A673 (cell line): Measurements from ENCODE around the gene GBP5.

Experiments
- EZH2 ChIP-seq: fragments of 200-600 bp; sonication (generic); IDR thresholded peaks from 2 replicates; pipeline ENCODE4 v1.6.1; 2017; ENCODE audit warnings: borderline replicate concordance, low read depth, mild to moderate bottlenecking, mixed read lengths, antibody characterized with exemption, low read length; ENCODE audit not compliant: poor library complexity, severe bottlenecking
- TF ChIP-seq, protein P1 (sequence below): fragments of 300-800, 200-600 bp; sonication (generic); conservative IDR thresholded peaks from 2 replicates; pipeline ENCODE4 v1.5.1; 2017; ENCODE audit warnings: low read depth, mild to moderate bottlenecking, antibody characterized with exemption, low read length, moderate library complexity, mixed read lengths

DNA sequence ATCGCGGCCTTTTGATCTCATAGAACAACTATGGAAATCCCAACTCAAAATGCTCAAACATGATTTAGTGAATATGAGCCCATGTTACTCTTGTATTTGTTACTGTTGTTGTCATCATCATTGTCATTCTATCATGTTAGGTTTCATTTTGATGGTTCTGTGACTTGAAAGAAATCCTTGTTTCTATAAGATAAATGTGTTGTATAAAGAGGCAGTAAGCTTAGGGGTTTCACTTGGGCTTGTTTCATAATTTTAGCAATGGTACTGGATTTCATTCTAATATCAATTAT lies 15.3 kb upstream of the GBP5 start:
- TF ChIP-seq, protein P1, sequence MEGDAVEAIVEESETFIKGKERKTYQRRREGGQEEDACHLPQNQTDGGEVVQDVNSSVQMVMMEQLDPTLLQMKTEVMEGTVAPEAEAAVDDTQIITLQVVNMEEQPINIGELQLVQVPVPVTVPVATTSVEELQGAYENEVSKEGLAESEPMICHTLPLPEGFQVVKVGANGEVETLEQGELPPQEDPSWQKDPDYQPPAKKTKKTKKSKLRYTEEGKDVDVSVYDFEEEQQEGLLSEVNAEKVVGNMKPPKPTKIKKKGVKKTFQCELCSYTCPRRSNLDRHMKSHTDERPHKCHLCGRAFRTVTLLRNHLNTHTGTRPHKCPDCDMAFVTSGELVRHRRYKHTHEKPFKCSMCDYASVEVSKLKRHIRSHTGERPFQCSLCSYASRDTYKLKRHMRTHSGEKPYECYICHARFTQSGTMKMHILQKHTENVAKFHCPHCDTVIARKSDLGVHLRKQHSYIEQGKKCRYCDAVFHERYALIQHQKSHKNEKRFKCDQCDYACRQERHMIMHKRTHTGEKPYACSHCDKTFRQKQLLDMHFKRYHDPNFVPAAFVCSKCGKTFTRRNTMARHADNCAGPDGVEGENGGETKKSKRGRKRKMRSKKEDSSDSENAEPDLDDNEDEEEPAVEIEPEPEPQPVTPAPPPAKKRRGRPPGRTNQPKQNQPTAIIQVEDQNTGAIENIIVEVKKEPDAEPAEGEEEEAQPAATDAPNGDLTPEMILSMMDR: no peak
- TF ChIP-seq EZH2: no peak
